Mesodermal cell (in vitro differentiated cells): ENCODE results near the gene CKAP5.
A peak's percentile ranks its signal among the peaks of the same experiment; 100 is the strongest.

Experiments used
- H3K27ac ChIP-seq: 2 replicates; pipeline ENCODE4 v1.7.0; 2013; ENCODE audit warnings: mild to moderate bottlenecking, low read depth, low read length, moderate library complexity; ENCODE audit not compliant: severe bottlenecking
- H3K36me3 ChIP-seq: 2 replicates; pipeline ENCODE4 v1.7.1; 2013; ENCODE audit warnings: mild to moderate bottlenecking, low read length, moderate library complexity; ENCODE audit not compliant: control insufficient read depth, insufficient read depth
- H3K4me1 ChIP-seq: one replicate; pipeline ENCODE4 v1.7.1; 2013; ENCODE audit warnings: mild to moderate bottlenecking, low read length; ENCODE audit not compliant: insufficient read depth, control insufficient read depth, poor library complexity, severe bottlenecking
- H3K4me3 ChIP-seq: 2 replicates; pipeline ENCODE4 v1.7.0; 2013; ENCODE audit warnings: low read length, control low read depth, mild to moderate bottlenecking; ENCODE audit not compliant: insufficient read depth, poor library complexity, severe bottlenecking; ENCODE audit errors: extremely low read depth
- H3K9me3 ChIP-seq: 2 replicates; pipeline ENCODE4 v1.7.1; 2013; ENCODE audit warnings: mild to moderate bottlenecking, low read length, moderate library complexity; ENCODE audit not compliant: control insufficient read depth
- WGBS, 2 experiments: methylation state at CpG; one replicate each; pipeline ENCODE4 v1.1.5; 2013; ENCODE audit warnings: missing lambda C conversion rate in 2 of 2; ENCODE audit not compliant: insufficient coverage in 2 of 2; 5-methylcytosine and 5-hydroxymethylcytosine counted together

CKAP5 gene

DNA sequence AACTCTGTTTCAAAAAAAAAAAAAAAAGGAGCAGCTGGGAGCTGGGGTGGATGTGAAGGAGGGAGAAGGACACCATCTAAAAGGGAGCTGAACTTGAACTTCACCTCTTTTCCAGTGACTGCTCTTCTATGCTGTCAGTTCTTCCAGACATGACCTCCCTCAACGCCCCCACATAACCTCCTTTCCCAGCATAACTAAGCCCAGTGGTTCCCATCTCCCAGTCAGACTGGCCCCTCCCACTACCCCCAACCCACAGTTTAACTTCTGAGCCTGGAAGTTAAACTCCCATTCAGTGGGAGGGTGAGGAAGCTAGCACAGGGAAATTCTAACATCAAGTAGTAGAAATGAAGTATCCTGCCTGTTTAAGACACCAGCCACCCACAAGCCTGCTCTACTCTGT, 147.5 kb downstream of the CKAP5 start:
- no peaks in the 10 kb centered on the region for H3K9me3 ChIP-seq
- no peak overlapping the region for H3K27ac ChIP-seq
- no peak overlapping the region for H3K4me3 ChIP-seq
- peaks cover 51% of the 10 kb centered on the region for H3K36me3 ChIP-seq
- peaks cover 26% of the 10 kb centered on the region for H3K4me1 ChIP-seq
- 86% methylated on average over 1 of the region's 1 CpG; no CpG with 5 or more reads in 1 of the 2 experiments for WGBS, 2 experiments

DNA sequence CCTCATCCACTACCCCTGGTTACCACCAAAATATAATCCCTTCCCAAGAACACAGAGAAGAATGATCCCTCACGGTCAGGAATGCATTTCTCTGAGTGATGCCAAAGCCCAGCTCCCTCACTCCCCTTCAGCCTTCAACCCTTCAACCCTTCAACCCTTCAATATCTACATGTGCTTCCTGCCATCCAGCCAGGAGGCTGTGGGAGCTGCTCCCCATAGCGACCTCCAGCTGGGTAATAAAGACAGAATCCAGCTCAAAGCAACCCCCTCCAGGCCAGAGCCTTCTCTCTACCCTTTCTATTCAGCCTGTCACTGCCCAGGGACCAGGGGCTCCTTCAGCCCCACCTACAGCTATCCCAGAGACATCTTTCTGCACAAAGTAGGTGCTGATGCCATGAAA, 148.4 kb downstream of the CKAP5 start:
- Histone ChIP-seq H3K9me3 (no peaks in the 10 kb centered on the region), H3K4me3 (no peak overlapping the region), H3K27ac (peak overlapping the region; percentile 77), H3K36me3 (peaks cover 51% of the 10 kb centered on the region), H3K4me1 (peaks cover 26% of the 10 kb centered on the region)
- WGBS, 2 experiments: 59 to 70% methylated on average over 2 of the region's 2 CpGs

DNA sequence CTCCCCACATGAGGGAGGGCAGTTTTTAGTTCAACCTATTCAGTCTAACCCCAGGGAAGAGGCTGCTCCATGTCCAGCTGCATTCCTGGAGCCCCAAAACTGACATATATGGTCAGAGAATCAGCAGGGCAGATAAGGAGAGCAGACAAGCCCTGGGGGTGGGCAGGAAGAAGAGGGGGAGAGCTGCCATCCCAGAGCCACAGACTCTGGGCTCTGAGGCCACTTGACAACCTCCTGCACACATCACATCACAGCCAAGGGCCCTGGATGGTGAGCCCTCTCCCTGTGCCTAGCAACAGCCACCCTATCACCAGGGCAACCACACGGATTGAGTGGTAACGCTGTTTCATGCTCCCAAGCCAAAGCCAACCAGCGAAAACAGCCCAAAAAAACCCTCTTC, 148.8 kb downstream of the CKAP5 start:
- no peaks in the 10 kb centered on the region for H3K9me3 ChIP-seq
- H3K4me1 ChIP-seq: peaks cover 25% of the 10 kb centered on the region
- peaks cover 50% of the 10 kb centered on the region for H3K36me3 ChIP-seq
- H3K27ac ChIP-seq: peak overlapping the region; percentile 77
- no peak overlapping the region for H3K4me3 ChIP-seq
- 40 to 95% methylated on average over 1 to 3 of the region's 3 CpGs for WGBS, 2 experiments

DNA sequence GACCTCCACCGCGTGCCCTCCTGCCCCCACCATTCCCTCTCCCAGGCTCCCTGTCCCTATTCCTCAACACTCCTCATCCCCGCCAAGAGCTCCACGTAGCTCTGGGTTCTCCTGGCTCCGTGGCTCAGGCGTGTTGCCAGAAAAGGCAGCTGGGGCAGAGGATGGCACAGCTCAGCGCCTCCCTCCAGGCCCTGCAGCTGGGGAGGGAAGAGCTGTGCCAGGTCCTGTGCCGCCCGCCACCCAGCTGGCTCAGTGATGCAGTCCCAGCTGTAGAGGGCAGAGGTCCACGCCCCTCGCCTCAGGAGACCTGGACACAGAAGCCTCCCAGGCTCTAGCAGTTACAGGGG, 149.9 kb downstream of the CKAP5 start:
- H3K4me1 ChIP-seq: peaks cover 22% of the 10 kb centered on the region

DNA sequence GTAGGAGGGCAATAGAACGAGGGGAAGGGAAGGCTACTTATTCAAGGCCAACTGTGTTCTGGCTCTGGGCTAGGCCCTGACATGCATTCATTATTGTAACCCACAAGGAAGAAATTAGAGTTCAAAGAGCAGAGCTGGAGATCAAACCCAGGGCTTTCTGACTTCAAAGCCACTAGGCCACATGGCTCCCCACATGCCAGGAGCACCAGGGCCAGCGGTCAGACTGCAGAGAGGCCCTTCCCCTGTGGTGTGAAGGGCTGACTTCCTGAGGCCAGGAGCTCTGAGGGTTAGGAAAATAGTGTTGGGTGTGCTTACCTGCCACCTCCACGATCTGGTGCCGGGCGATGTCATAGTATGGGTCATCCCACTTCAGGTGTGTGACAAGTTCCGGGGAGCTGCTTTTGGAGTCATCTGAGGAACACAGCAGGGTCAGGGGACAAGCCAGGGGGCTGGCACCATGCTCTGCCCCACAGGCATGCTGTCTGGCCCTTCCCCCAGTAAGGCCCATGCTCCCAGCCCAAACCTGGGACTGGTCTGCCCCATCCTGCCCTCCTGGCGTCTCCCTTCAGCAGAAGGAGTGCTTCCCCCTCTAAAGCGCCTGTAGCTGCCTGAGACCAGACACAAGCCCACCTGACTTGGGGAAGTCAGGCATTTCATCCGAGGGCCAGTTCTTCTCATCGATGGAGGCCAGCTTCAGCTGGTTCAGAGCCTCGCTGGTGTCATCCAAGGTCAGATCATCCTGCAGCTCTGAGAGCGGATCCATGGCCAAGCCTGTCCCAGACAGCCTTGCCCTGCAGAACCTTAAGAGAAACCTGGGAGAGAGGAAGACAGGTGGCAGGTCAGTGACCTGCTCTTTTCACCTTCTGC, 150.5 kb downstream of the CKAP5 start:
- 92 to 97% methylated on average over 10 to 11 of the region's 12 CpGs for WGBS, 2 experiments
- Histone ChIP-seq H3K4me1 (peaks cover 22% of the 10 kb centered on the region), H3K36me3 (peaks cover 50% of the 10 kb centered on the region), H3K9me3 (no peaks in the 10 kb centered on the region), H3K27ac (no peak overlapping the region), H3K4me3 (no peak overlapping the region)

More for the DNA sequence above, 149.9 kb downstream of the CKAP5 start:
- H3K9me3 ChIP-seq: no peaks in the 10 kb centered on the region
- H3K36me3 ChIP-seq: peaks cover 50% of the 10 kb centered on the region
- no peak overlapping the region for H3K4me3 ChIP-seq
- WGBS, 2 experiments: 96 to 97% methylated on average over 5 to 11 of the region's 11 CpGs
- no peak overlapping the region for H3K27ac ChIP-seq

DNA sequence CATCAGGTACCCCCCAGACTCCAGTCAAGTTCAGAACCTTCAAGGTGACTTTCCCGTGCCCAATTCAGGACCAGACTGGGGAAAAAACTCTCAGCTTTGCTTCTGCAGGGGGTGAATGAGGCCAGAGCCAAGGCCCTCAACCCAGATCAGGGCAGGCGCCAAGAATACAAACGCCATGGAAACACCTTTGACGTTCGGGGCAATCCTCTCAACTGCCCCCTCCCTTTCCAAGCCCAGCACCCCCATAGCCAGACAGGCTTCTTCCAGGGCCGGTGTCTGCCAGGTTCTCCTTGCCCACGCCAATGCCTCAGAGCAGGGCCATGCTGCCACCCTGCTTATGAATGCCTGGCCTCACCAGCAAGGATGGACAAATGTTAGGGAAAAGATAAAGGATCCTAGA, 151.5 kb downstream of the CKAP5 start:
- H3K36me3 ChIP-seq: peaks cover 54% of the 10 kb centered on the region
- 92 to 96% methylated on average over 6 to 7 of the region's 7 CpGs for WGBS, 2 experiments
- H3K4me1 ChIP-seq: peaks cover 22% of the 10 kb centered on the region
- no peak overlapping the region for H3K27ac ChIP-seq
- no peaks in the 10 kb centered on the region for H3K9me3 ChIP-seq
- no peak overlapping the region for H3K4me3 ChIP-seq

DNA sequence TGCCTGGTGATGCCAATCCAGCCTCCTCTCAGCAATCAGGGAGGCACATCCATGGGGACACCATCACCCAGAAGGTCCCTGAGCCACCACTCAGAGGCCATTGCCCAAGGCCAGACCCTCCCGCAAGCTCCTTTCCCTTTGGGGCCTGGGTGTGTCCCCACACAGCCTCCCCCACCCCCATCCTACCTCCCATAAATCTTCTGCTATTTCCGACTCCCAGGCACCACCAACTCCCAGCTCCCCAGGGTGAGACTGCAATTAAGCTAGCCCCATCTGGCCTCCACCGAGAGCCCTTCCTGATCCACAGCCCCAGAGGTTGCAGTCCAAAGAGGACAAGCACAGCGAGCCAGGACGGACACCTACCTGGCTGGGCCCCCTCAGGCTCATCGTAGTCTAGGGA, 152.0 kb downstream of the CKAP5 start:
- Histone ChIP-seq H3K36me3 (peaks cover 58% of the 10 kb centered on the region), H3K4me1 (peaks cover 21% of the 10 kb centered on the region), H3K4me3 (no peak overlapping the region), H3K9me3 (no peaks in the 10 kb centered on the region), H3K27ac (no peak overlapping the region)
- 98 to 100% methylated on average over 4 to 6 of the region's 6 CpGs for WGBS, 2 experiments

DNA sequence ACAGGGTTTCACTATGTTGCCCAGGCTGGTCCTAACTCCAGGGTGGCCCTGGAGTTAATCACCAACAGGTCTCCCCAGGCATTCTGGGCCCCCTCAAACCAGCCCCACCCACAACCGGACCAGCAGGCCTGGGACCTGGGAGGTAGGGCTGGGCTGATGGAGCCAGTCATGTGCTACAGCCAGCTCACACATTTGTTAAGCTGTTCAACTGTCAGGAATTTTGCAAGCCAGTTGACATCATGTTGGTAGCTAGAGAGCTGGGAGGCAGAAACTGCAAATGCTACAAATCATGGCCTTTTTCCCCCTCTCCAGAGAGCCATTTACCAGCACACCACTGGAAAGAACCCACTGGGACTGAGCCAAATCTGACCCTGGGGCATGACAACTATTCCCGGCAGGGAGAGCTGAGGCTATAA, 152.5 kb downstream of the CKAP5 start:
- Histone ChIP-seq H3K4me1 (peaks cover 16% of the 10 kb centered on the region), H3K27ac (no peak overlapping the region), H3K4me3 (no peak overlapping the region), H3K9me3 (no peaks in the 10 kb centered on the region), H3K36me3 (peaks cover 63% of the 10 kb centered on the region)
- WGBS, 2 experiments: 80 to 100% methylated on average over 1 of the region's 2 CpGs
